Measurements from ENCODE around the gene PEBP1.

Gene PEBP1

DNA sequence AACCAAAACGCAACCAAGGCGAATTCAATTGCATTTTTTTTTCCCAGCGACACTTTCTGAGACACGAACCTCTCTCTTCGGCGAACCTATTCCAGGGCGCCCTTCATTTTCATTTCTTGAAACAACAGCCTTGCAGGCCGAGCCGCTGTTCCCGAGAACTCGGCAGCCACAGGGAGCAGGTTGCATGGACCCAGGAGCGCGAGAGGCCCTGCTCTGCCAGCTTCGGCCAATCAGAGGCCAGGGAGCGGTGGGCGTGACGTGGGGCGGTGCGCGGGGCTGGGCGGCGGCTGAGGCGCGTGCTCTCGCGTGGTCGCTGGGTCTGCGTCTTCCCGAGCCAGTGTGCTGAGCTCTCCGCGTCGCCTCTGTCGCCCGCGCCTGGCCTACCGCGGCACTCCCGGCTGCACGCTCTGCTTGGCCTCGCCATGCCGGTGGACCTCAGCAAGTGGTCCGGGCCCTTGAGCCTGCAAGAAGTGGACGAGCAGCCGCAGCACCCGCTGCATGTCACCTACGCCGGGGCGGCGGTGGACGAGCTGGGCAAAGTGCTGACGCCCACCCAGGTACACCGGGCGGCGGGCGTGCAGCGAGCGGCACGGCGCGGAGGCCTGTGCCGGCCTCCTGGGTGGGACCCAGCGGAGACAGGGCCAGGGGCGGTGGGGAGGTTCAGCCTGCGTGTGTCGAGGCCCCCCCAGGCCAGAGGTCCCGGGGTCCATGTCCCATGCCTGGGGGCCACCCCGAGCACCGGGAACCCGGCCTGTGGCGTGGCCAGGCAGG is at the start of gene PEBP1:
Gene PEBP1, plus strand, starts transcription at position 337 of the 771 bp plus-strand sequence. Its CDS starts 86 bp downstream, at position 423.
- peak within 1 kb of the TSS; percentile 92 for H3K4me3 ChIP-seq (ENCODE audit: low read depth, low read length)
- TF ChIP-seq CTCF (IDR thresholded peaks at IDR 0.05; ENCODE audit: low read depth, low read length): no peak

- no peak for TF ChIP-seq CTCF (IDR thresholded peaks at IDR 0.05; ENCODE audit: low read depth, low read length)
- no peak overlapping the region for H3K4me3 ChIP-seq (ENCODE audit: low read depth, low read length)
Measured at GRCh38 chr12:118089782-118090181, 46.1 kb upstream of the PEBP1 start.

GRCh38 chr12:118094039-118094438 is 41.9 kb upstream of the PEBP1 start:
- no peak overlapping the region for H3K4me3 ChIP-seq (ENCODE audit: low read depth, low read length)
- TF ChIP-seq CTCF (IDR thresholded peaks at IDR 0.05; ENCODE audit: low read depth, low read length): no peak

- TF ChIP-seq CTCF (IDR thresholded peaks at IDR 0.05; ENCODE audit: low read depth, low read length): no peak
- H3K4me3 ChIP-seq (ENCODE audit: low read depth, low read length): no peak overlapping the region
Measured at GRCh38 chr12:118098401-118098800, 37.5 kb upstream of the PEBP1 start.

DNA sequence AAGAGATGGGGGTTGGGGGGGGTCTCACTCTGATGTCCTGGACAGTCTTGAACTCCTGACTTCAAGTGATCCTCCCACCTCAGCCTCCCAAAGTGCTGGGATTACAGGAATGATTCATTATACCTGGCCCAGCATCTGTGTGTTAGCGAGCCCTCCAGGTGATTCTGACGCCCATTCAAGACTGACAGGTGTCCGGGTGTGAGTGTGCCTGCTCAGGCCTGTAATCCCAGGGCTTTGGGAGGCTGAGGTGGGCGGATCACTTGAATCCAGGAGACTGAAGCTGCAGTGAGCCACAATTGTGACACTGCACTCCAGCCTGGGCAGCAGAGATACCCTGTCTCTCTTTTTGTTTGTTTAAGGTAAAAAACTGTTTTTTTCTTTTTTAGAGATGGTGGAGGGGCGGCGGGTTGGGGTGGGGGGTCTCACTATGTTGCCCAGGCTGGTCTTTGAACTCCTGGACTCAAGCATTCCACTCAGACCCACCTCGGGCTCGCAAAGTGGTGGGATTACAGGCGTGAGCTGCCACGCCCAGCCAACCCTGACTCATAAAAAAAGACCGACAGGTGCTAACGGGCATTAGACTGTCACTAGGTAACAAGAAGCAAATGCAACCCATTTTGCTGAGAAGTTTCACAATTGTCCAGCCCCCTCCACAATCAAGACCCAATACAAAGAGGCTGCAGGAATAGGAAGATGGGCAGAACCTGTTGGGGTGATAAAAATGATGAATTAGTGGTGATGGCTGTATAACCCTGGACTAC is 36.8 kb upstream of the PEBP1 start:
- no peak overlapping the region for H3K4me3 ChIP-seq (ENCODE audit: low read depth, low read length)
- no peak for TF ChIP-seq CTCF (IDR thresholded peaks at IDR 0.05; ENCODE audit: low read depth, low read length)

GRCh38 chr12:118101051-118101450 is 34.9 kb upstream of the PEBP1 start:
- no peak overlapping the region for H3K4me3 ChIP-seq (ENCODE audit: low read depth, low read length)
- no peak for TF ChIP-seq CTCF (IDR thresholded peaks at IDR 0.05; ENCODE audit: low read depth, low read length)

DNA sequence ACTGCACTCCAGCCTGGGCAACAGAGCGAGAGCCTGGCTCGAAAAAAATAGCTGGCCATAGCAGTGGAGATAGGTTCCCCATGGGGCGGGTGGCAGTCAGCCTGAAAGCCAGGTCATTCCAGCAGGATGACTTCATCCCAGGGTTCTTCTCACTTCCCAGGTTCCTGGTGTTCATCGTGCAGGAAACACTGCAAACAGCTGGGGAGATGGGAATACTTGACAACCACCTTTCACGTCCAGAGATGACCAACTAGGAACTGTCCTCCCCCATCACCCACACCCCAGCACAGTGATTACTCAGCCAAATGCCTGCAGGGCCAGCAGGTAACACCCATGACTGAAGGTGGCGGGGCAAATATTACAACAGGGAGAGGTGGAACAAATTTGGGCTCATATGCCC is 33.9 kb upstream of the PEBP1 start:
- TF ChIP-seq CTCF (IDR thresholded peaks at IDR 0.05; ENCODE audit: low read depth, low read length): no peak
- H3K4me3 ChIP-seq (ENCODE audit: low read depth, low read length): no peak overlapping the region
